Sigmoid colon (tissue), 7 donors: ENCODE measurements around the gene SLC8A3. TPM values are rescaled to one million over a fixed set of nuclear protein-coding genes. Genes with fewer than 3 reads are reported as not detected.

ENCODE experiments used
- DNase-seq: peaks from one replicate; pipeline ENCODE4 v3.0.0-alpha.2; 2019
- H3K27ac ChIP-seq, 4 donors: fragments of 200-600 bp; sonication (generic); one replicate each; pipeline ENCODE4 v1.5.1; 2016 to 2019; ENCODE audit warnings: mild to moderate bottlenecking in 1 of 4
- H3K27me3 ChIP-seq, 3 donors: fragments of 200-600 bp; sonication (generic); one replicate each; pipeline ENCODE4 v1.5.1; 2019; ENCODE audit warnings: mild to moderate bottlenecking in 1 of 3
- H3K36me3 ChIP-seq, 4 donors: fragments of 200-600 bp; sonication (generic); one replicate each; pipeline ENCODE4 v1.5.1; 2016 to 2019
- H3K4me1 ChIP-seq, 4 donors: fragments of 200-600 bp; sonication (generic); one replicate each; pipeline ENCODE4 v1.5.1; 2017 to 2019
- H3K4me3 ChIP-seq, 4 donors: fragments of 200-600 bp; sonication (generic); one replicate each; pipeline ENCODE4 v1.5.1; 2017 to 2019; ENCODE audit warnings: mild to moderate bottlenecking in 2 of 4, moderate library complexity in 1 of 4
- H3K9me3 ChIP-seq, 4 donors: fragments of 200-600 bp in 3 of 4; sonication (generic) in 3 of 4; one replicate each; pipeline versions ENCODE4 v1.5.1 to v1.6.1; 2013 to 2019
- CTCF ChIP-seq, 4 experiments: fragments of 450-650 bp in 3 of 4; fragments of 200-600 bp in 1 of 4; IDR thresholded peaks; one replicate each; pipeline ENCODE4 v1.5.1; 2016 to 2019; ENCODE audit warnings: antibody characterized with exemption in 4 of 4, mild to moderate bottlenecking in 3 of 4, moderate library complexity in 2 of 4
- EP300 ChIP-seq, 4 donors: sonication (generic); formaldehyde crosslinking; IDR thresholded peaks; one replicate each; pipeline ENCODE4 v1.6.1; 2017; ENCODE audit warnings: antibody characterized with exemption in 4 of 4
- POLR2A ChIP-seq, 2 donors: fragments of 450-650 bp; IDR thresholded peaks; one replicate each; pipeline ENCODE4 v1.6.1; 2016; ENCODE audit warnings: antibody characterized with exemption in 2 of 2, mild to moderate bottlenecking in 2 of 2, moderate library complexity in 2 of 2
- POLR2AphosphoS5 ChIP-seq, 4 donors: sonication (generic); formaldehyde crosslinking; IDR thresholded peaks; one replicate each; pipeline ENCODE4 v1.6.1; 2017; ENCODE audit warnings: antibody characterized with exemption in 4 of 4
- WGBS, 2 donors: extraction: QIAGEN DNeasy Blood & Tissue Kit; methylation state at CpG; one replicate each; pipeline ENCODE4 v1.1.7; 2013; 5-methylcytosine and 5-hydroxymethylcytosine counted together
- intact Hi-C: fragments of 100-400 bp; cut with DNase I; formaldehyde crosslinking; loops from one replicate; pipeline ENCODE4 v1.15.1; 2023
- polyA plus RNA-seq, 3 donors: library from polyadenylated mRNA; stranded (reverse); fragments of 200-250 nt; gene quantifications; one replicate each; pipeline ENCODE4 v1.2.3, GENCODE V29; 2013
- total RNA-seq, 4 donors: library from RNA; depleted of rRNA; stranded (reverse); fragments of >200 nt; gene quantifications; one replicate each; pipeline ENCODE4 v1.1.0, GENCODE V29; 2016
- donor health status: healthy with polysubstance abuse.
- donor health status: Bipolar disorder and iron deficiency.
- donor health status: healthy.

SLC8A3 gene
- total and polyA plus RNA-seq, 7 donors = 0.17 to 0.82 (median 0.31) TPM; not detected in 3

GRCh38 chr14:70166530-70167203 is 22.1 kb downstream of the SLC8A3 start:
- DNase-seq = no peak
- Histone ChIP-seq H3K4me3 (no peak overlapping the region), H3K36me3 (no peaks in the 10 kb centered on the region), H3K9me3 (no peaks in the 10 kb centered on the region), H3K27ac (no peak overlapping the region), H3K27me3 (no peaks in the 10 kb centered on the region), H3K4me1 (no peaks in the 10 kb centered on the region)
- intact Hi-C loops = no loop called here
- TF ChIP-seq POLR2A (IDR thresholded peaks at IDR 0.05) = no peak
- TF ChIP-seq EP300 (IDR thresholded peaks at IDR 0.05) = no peak
- TF ChIP-seq CTCF (IDR thresholded peaks at IDR 0.05) = no peak
- TF ChIP-seq POLR2AphosphoS5 (IDR thresholded peaks at IDR 0.05) = no peak
- 94 to 96% methylated on average over 9 of the region's 9 CpGs for WGBS, 2 donors

GRCh38 chr14:70162358-70162757 is 26.4 kb downstream of the SLC8A3 start:
- no peaks in the 10 kb centered on the region for H3K4me1 ChIP-seq
- DNase-seq = no peak
- H3K4me3 ChIP-seq = no peak overlapping the region
- H3K27ac ChIP-seq = no peak overlapping the region
- WGBS, 2 donors = 76 to 79% methylated on average over 4 of the region's 4 CpGs
- no peaks in the 10 kb centered on the region for H3K9me3 ChIP-seq
- TF ChIP-seq POLR2A (IDR thresholded peaks at IDR 0.05) (no peak), POLR2AphosphoS5 (IDR thresholded peaks at IDR 0.05) (no peak), EP300 (IDR thresholded peaks at IDR 0.05) (no peak), CTCF (IDR thresholded peaks at IDR 0.05) (no peak)
- intact Hi-C loops = no loop called here
- H3K27me3 ChIP-seq = no peaks in the 10 kb centered on the region
- no peaks in the 10 kb centered on the region for H3K36me3 ChIP-seq

GRCh38 chr14:70156592-70156991 is 32.2 kb downstream of the SLC8A3 start:
- 79 to 92% methylated on average over 3 of the region's 3 CpGs for WGBS, 2 donors
- Histone ChIP-seq H3K27me3 (no peaks in the 10 kb centered on the region), H3K4me1 (no peaks in the 10 kb centered on the region), H3K27ac (no peak overlapping the region), H3K4me3 (no peak overlapping the region), H3K36me3 (no peaks in the 10 kb centered on the region), H3K9me3 (no peaks in the 10 kb centered on the region)
- no peak for DNase-seq
- intact Hi-C loops = no loop called here
- no peak for TF ChIP-seq POLR2A (IDR thresholded peaks at IDR 0.05)
- TF ChIP-seq EP300 (IDR thresholded peaks at IDR 0.05) = no peak
- TF ChIP-seq CTCF (IDR thresholded peaks at IDR 0.05) = no peak
- TF ChIP-seq POLR2AphosphoS5 (IDR thresholded peaks at IDR 0.05) = no peak

GRCh38 chr14:70152704-70153103 is 36.0 kb downstream of the SLC8A3 start:
- TF ChIP-seq CTCF (IDR thresholded peaks at IDR 0.05) (no peak), POLR2AphosphoS5 (IDR thresholded peaks at IDR 0.05) (no peak), POLR2A (IDR thresholded peaks at IDR 0.05) (no peak), EP300 (IDR thresholded peaks at IDR 0.05) (no peak)
- intact Hi-C loops = no loop called here
- WGBS, 2 donors = 63 to 74% methylated on average over 4 of the region's 4 CpGs
- H3K4me1 ChIP-seq = peaks cover 0 to 5% (median 0%) of the 10 kb centered on the region in 4 donors
- no peaks in the 10 kb centered on the region for H3K27me3 ChIP-seq
- no peak overlapping the region for H3K4me3 ChIP-seq
- H3K36me3 ChIP-seq = no peaks in the 10 kb centered on the region
- no peak overlapping the region for H3K27ac ChIP-seq
- H3K9me3 ChIP-seq = no peaks in the 10 kb centered on the region
- DNase-seq = no peak

GRCh38 chr14:70152081-70152480 is 36.7 kb downstream of the SLC8A3 start:
- Histone ChIP-seq H3K9me3 (no peaks in the 10 kb centered on the region), H3K36me3 (no peaks in the 10 kb centered on the region), H3K4me1 (peaks cover 0 to 5% (median 0%) of the 10 kb centered on the region in 4 donors), H3K27me3 (no peaks in the 10 kb centered on the region), H3K27ac (no peak overlapping the region), H3K4me3 (no peak overlapping the region)
- intact Hi-C loops = no loop called here
- no peak for DNase-seq
- 80 to 87% methylated on average over 3 of the region's 3 CpGs for WGBS, 2 donors
- no peak for TF ChIP-seq EP300 (IDR thresholded peaks at IDR 0.05)
- no peak for TF ChIP-seq POLR2A (IDR thresholded peaks at IDR 0.05)
- no peak for TF ChIP-seq CTCF (IDR thresholded peaks at IDR 0.05)
